ENCODE results near the gene SCML1. TPM values are rescaled to one million over a fixed set of nuclear protein-coding genes. Genes with fewer than 3 reads are reported as not detected.

SCML1 gene
- total RNA-seq, 2 experiments from 2014 or later = 5.7 to 6.1 TPM

Other genes with a start within 250 kb of the SCML1 start
- gene RAI2, start 123.8 kb downstream of the SCML1 start, total RNA-seq = not detected